DMS79 treated with DMSO at 0.1 percent for 48 hours (cell line): Measurements from ENCODE around the gene CFAP46.
"Not testable (repeated sequence)": the region's sequence is repeated elsewhere in the genome, so short reads cannot be mapped to it uniquely, and the experiment has no call there.

Experiments used
- DNase-seq: peaks from one replicate; lab custom pipeline; 2025; lab: John Stamatoyannopoulos, UW

The CFAP46 gene

GRCh38 chr10:132826524-132827422 lies 115.6 kb downstream of the CFAP46 start:
- DNase-seq = no peak

GRCh38 chr10:132825783-132826523 lies 116.4 kb downstream of the CFAP46 start:
- DNase-seq = not testable (repeated sequence)

DNA sequence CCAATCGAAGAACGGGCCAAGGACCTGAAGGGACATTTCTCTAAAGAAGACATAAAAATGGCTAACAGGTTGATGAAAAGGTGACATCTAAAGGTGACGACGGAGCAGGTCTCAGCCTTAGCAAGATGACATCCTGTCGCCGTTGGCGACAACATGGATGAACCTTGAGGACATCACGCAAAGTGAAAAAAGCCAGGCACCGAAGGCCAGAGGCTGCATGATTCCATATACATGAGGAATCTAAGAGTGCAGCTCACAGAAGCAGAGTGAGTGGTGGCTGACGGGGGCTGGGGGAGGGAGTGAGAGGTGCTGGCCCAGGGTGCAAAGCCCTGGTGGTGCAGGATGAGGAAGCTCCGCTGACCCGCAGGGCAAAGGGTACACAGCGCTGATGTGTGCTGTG lies 122.3 kb downstream of the CFAP46 start:
- DNase-seq = no peak

GRCh38 chr10:132817701-132818211 lies 124.6 kb downstream of the CFAP46 start:
- no peak for DNase-seq

GRCh38 chr10:132816718-132817117 lies 125.7 kb downstream of the CFAP46 start:
- no peak for DNase-seq

DNA sequence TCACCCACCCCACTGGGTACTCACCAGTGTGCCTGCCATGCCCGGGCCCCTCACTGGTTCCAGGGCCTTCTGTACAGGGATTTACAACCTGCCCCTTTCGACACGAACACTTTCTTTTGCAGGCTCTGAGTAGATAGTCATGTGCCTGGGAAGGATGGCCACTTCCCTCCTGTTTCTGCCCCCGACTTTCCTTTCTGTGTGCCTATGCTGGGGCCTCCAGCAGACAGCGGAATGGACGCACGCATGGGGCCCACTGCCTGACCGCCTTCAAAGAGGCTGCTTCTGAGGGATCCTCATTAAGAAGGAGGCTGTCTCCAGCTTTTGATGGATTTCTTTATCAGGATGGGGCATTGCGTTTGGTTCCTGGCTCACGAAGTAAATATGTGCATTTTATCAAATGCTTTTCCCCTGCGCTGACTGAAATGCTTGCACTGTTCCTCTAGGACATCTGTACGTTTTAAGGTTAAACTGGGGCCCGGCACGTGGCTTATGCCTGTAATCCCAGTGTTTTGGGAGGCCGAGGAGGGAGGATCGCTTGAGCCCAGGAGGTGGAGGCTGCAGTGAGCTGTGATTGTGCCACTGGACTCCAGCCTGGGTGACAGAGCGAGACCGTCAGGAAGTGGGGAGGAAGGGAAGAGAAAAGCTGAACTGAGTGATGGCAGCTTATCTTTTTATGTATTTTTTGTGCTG lies 127.1 kb downstream of the CFAP46 start:
- no peak for DNase-seq

GRCh38 chr10:132814469-132814856 lies 127.9 kb downstream of the CFAP46 start:
- no peak for DNase-seq

GRCh38 chr10:132813560-132814468 lies 128.6 kb downstream of the CFAP46 start:
- DNase-seq = no peak

DNA sequence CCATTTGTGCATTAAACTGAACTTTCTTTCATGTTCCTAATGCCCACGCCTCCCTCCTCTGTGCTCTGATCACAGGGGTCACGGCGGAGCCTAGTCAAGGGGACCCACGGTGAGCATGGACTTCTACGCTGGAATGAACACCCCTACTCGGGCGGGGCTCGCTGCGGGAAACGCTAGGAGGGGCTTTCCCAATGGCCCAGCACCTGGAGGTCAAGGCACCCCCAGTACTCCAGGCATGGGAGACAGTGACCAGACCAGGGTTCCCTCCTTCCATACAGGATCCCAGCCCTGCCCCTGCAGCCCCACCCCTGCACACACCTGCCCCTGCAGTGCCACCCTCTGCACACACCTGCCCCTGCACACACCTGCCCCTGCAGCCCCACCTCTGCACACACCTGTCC lies 129.4 kb downstream of the CFAP46 start:
- no peak for DNase-seq

DNA sequence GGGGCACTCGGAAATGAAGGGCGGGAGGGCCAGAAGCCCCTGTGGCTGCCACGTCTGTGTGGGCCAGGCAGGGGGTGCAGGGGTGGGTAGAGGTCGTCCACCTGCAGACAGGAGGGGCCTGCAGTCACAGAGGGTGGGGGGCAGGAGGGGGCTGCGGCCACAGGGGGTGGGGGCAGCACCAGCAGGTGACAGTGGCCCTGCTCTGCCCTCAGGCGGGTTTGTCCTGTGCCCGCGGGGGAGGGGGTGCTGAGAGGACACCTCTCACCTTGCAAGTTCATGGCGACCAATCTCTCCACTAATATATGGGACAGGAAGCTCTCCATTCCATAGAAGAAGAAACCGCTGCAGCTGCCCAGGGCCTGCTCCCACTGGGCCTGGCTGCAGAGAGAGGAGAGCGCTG lies 129.8 kb downstream of the CFAP46 start:
- no peak for DNase-seq

DNA sequence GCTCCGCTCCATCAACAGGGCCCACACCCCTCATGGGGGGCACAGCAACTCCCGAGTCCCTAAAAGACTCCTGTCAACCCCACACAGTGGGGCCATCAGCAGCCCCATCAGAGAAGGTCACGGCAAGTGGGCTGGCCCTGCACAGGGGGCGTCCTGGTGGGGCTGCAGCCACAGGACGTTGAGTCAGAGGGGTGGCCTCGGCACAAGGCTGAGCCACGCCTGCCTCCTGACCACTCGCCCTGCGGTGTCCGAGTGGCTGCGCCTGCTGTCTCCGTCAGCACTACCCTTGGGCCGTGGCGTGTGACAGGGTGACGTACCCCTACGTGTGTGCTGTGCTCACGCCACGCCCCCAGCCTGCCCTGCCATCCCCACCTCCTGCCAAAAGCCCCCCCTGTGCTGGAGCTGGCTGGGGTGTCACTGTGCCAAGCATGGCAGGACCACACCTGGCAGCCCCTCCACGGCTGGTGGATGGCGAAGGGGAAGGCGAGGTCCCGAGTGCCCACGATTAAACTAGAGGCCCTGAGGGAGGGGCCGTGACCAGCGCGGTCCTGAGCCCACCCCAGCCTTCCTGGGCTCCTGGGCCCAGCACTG lies 130.4 kb downstream of the CFAP46 start:
- no peak for DNase-seq

DNA sequence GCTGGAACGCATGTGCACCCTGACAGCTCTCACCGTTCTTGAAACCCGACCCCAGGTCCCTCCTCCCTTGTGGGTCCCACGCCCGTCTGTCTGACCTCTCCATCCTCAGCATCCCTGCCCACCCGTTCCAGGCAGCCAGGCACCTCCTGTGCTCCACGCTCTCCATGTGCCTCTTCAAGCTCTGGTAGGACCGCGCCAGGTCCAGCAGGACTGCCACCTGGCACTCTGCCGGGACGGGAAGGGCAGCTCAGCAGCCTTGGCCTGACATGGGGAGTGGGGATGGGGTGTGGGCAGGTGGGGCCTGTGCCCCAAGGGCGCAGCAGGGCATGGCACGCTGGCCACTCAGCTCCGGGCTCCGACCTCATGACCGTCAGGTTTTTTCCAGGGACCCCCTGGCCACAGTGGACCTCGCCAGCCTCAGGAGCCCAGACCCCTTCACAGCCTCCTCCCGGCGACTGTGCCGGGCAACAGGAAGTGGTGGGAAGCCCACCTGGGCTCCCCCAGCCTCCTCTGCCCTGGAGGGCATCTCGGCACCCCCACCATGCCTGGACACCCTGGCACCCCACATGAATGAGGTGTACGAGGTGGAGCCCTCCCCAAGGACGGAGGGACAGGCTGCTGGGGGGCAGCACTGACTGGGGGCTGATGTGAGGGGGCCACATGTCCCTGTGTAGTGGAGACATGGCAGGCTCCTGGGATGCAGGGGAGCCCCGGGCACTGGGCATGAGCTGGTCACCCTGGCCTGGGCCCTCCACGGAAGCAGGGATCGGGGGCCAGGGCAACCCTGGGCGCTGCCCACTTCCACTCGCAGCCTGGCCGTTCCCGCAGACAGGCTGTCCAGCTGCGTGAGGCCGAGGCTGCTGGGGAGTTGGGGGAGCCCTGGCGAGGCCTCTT lies 131.3 kb downstream of the CFAP46 start:
- DNase-seq = no peak

- DNase-seq = no peak
Measured at GRCh38 chr10:132810141-132810806, 132.1 kb downstream of the CFAP46 start.

GRCh38 chr10:132809232-132810140 lies 132.9 kb downstream of the CFAP46 start:
- no peak for DNase-seq

DNA sequence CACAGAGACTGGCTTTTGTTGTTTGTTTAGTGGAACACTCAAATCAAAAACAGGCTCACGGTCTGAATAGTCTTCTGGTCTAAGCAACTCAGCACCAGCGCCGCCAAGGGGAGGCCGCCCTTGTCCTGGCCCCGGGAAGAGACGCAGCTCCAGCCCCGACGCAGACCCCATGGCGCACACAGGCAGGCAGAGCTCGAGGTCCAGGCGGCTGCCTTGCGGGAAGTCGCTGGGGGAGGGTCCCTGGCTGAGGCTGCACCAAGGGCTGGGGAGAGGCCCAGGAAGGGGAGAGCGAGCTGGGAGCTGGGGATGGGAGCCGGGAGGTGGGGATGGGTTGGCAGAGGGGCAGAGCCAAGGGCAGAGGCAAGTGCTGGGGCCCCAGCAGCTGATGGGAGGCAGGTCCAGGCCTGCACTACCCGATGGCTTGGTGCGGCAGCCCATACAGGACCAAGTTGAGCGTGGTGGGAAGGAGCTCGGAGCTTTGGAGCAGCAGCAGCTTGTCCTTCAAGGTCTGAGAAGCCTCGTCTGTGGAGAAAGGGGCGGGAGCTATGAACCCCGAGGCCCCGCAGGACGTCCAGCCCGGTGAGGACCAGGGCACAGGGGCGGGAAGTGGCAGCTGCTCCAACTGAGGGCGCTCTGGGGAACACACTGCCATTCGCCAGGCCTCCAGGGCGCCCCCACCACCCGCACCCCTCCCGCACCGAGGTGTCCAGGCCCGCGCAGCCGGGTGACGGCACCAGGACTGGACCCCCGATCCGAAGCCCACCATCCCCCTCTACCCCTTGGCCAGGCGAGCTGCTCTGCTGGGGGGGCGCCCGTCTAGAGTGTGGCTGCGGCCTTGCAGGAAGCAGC lies 133.8 kb downstream of the CFAP46 start:
- peak; percentile 3 for DNase-seq

DNA sequence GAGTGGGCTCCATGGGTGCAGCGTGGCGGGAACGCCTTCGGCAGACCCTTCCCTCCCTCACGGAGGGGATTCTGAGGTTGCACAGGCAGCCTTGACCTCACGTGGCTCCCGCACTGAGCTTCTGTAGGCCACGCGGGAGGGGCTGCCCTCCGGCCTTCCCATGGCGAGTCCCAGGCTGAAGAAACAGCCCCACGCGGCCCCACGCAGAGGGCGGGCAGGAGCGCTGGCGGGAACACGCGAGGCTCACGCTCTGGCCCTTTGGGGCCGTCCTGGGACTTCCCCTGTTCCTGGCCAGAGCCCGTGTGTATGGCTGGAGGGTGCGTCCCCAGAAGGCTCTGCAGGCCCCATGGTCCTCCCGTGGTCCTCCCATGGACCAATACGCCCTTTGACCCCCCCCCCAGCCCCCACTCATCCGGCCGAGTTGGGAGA lies 134.7 kb downstream of the CFAP46 start:
- no peak for DNase-seq

- DNase-seq = no peak
Measured at GRCh38 chr10:132806561-132807003, 135.8 kb downstream of the CFAP46 start.
